Bronchial epithelial cell (primary cell): ENCODE results near the gene TBC1D22A. TPM values are rescaled to one million over a fixed set of nuclear protein-coding genes. Genes with fewer than 3 reads are reported as not detected.
A peak's percentile ranks its signal among the peaks of the same experiment; 100 is the strongest.

Experiments used
- DNase-seq: peaks from one replicate; pipeline ENCODE4 v3.0.0-alpha.2; 2010; ENCODE audit warnings: low read depth
- FAIRE-seq: peaks from 2 replicates; lab custom pipeline; 2011; peaks lifted over from hg19 to GRCh38; lab: Jason Lieb, UNC
- H3K27me3 ChIP-seq: 2 replicates; pipeline ENCODE4 v1.5.1; 2011; ENCODE audit warnings: low read length; ENCODE audit not compliant: control insufficient read depth, insufficient read depth
- H3K36me3 ChIP-seq: 2 replicates; pipeline ENCODE4 v1.5.1; 2011; ENCODE audit warnings: low read length; ENCODE audit not compliant: control insufficient read depth, insufficient read depth
- H3K4me3 ChIP-seq: 2 replicates; pipeline ENCODE4 v1.5.1; 2011; ENCODE audit warnings: mild to moderate bottlenecking, low read depth, low read length, control low read depth
- CTCF ChIP-seq: IDR thresholded peaks from 2 replicates; pipeline ENCODE4 v1.5.1; 2011; ENCODE audit warnings: mild to moderate bottlenecking, moderate library complexity, low read length, control low read depth, inconsistent platforms; ENCODE audit not compliant: insufficient read depth, severe bottlenecking
- total RNA-seq: library from RNA; depleted of rRNA; stranded (reverse); fragments of >200 nt; gene quantifications from 2 replicates; pipeline ENCODE4 v1.2.1, GENCODE V29; 2014

The TBC1D22A gene
- total RNA-seq, 1 donor from 2014 or later: 10.0 TPM

- DNase-seq (no peak), FAIRE-seq (no peak)
- Histone ChIP-seq H3K4me3 (peak overlapping the region; percentile 25), H3K36me3 (peaks cover 3% of the 10 kb centered on the region), H3K27me3 (no peaks in the 10 kb centered on the region)
- TF ChIP-seq CTCF: no peak
Observed at GRCh38 chr22:46774253-46774979, 12.0 kb downstream of the TBC1D22A start.

- no peak for FAIRE-seq
- DNase-seq: no peak
- H3K4me3 ChIP-seq: no peak overlapping the region
Observed at GRCh38 chr22:46774980-46775849, 12.8 kb downstream of the TBC1D22A start.

GRCh38 chr22:46775850-46776826 lies 13.7 kb downstream of the TBC1D22A start:
- no peaks in the 10 kb centered on the region for H3K27me3 ChIP-seq
- peaks cover 3% of the 10 kb centered on the region for H3K36me3 ChIP-seq
- TF ChIP-seq CTCF: no peak
- FAIRE-seq: peak; percentile 88
- no peak for DNase-seq
- no peak overlapping the region for H3K4me3 ChIP-seq

More at GRCh38 chr22:46774980-46775849, 12.8 kb downstream of the TBC1D22A start:
- H3K36me3 ChIP-seq: peaks cover 3% of the 10 kb centered on the region
- no peak for TF ChIP-seq CTCF
- no peaks in the 10 kb centered on the region for H3K27me3 ChIP-seq

- DNase-seq: no peak
- Histone ChIP-seq H3K36me3 (peaks cover 7% of the 10 kb centered on the region), H3K27me3 (no peaks in the 10 kb centered on the region), H3K4me3 (no peak overlapping the region)
- TF ChIP-seq CTCF: no peak
- no peak for FAIRE-seq
Observed at GRCh38 chr22:46776876-46777608, 14.6 kb downstream of the TBC1D22A start.

GRCh38 chr22:46777609-46777970 lies 15.1 kb downstream of the TBC1D22A start:
- H3K4me3 ChIP-seq: no peak overlapping the region
- no peak for FAIRE-seq
- peaks cover 8% of the 10 kb centered on the region for H3K36me3 ChIP-seq
- TF ChIP-seq CTCF: no peak
- DNase-seq: no peak
- H3K27me3 ChIP-seq: no peaks in the 10 kb centered on the region
